Loucy (cell line): ENCODE results near the gene TICAM2.

Source experiments
- EZH2phosphoT487 ChIP-seq: fragments of 200-600 bp; IDR thresholded peaks from 2 replicates; pipeline ENCODE4 v1.6.1; 2018; ENCODE audit warnings: antibody characterized with exemption, mild to moderate bottlenecking, moderate library complexity, borderline replicate concordance
- TF ChIP-seq, protein P1 (sequence below): fragments of 200-600 bp; sonication (generic); conservative IDR thresholded peaks from 2 replicates; pipeline ENCODE4 v1.5.1; 2014; ENCODE audit warnings: mild to moderate bottlenecking, antibody characterized with exemption, low read length

DNA sequence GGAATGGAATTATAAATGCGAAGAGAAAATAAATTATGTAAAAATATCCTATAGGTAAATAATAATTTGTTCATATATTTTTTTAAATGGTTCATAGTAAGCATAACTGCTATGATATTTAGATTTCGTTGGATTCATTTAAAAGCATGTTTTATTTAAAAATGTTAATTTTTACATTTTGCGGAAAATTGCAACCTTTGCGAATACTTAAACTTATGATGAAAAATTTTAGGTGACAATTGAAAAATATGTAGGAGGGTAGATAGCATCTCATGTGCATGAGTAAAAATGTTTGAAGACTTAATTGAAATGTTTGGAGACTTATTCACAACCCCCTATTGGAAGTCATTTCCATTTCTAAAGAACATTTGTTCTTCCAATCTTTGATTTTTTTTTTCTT lies 53.6 kb downstream of the TICAM2 start:
- TF ChIP-seq, protein P1, sequence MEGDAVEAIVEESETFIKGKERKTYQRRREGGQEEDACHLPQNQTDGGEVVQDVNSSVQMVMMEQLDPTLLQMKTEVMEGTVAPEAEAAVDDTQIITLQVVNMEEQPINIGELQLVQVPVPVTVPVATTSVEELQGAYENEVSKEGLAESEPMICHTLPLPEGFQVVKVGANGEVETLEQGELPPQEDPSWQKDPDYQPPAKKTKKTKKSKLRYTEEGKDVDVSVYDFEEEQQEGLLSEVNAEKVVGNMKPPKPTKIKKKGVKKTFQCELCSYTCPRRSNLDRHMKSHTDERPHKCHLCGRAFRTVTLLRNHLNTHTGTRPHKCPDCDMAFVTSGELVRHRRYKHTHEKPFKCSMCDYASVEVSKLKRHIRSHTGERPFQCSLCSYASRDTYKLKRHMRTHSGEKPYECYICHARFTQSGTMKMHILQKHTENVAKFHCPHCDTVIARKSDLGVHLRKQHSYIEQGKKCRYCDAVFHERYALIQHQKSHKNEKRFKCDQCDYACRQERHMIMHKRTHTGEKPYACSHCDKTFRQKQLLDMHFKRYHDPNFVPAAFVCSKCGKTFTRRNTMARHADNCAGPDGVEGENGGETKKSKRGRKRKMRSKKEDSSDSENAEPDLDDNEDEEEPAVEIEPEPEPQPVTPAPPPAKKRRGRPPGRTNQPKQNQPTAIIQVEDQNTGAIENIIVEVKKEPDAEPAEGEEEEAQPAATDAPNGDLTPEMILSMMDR: no peak
- TF ChIP-seq EZH2phosphoT487: no peak
